GM18517 (cell line): Measurements from ENCODE around the gene IGSF11.
"Not testable (repeated sequence)": the region's sequence is repeated elsewhere in the genome, so short reads cannot be mapped to it uniquely, and the experiment has no call there.

Experiments used
- ATAC-seq: cut with Tn5 transposase; IDR thresholded peaks from one replicate; pipeline ENCODE4 v1.9.1; 2021; ENCODE audit warnings: mild to moderate bottlenecking, moderate library complexity; ENCODE audit not compliant: unreplicated experiment

Gene IGSF11

GRCh38 chr3:119034256-119035013 is at the start of gene IGSF11:
TSS of gene IGSF11 (minus strand) at chr3:119034846. CDS start at chr3:119034582, 264 bp downstream.
- peak; percentile 92 for ATAC-seq

GRCh38 chr3:119080364-119080763 is 45.7 kb upstream of the IGSF11 start:
- ATAC-seq = no peak

GRCh38 chr3:119073258-119074001 is 38.8 kb upstream of the IGSF11 start:
- ATAC-seq = no peak

- ATAC-seq = not testable (repeated sequence)
Observed at GRCh38 chr3:119072451-119072850, 37.8 kb upstream of the IGSF11 start.

- no peak for ATAC-seq
Observed at GRCh38 chr3:119069725-119070124, 35.1 kb upstream of the IGSF11 start.

GRCh38 chr3:119063471-119063870 is 28.8 kb upstream of the IGSF11 start:
- no peak for ATAC-seq

- no peak for ATAC-seq
Observed at GRCh38 chr3:119062892-119063291, 28.2 kb upstream of the IGSF11 start.

GRCh38 chr3:119044593-119044992 is 9.9 kb upstream of the IGSF11 start:
- no peak for ATAC-seq

GRCh38 chr3:119042162-119042561 is 7.5 kb upstream of the IGSF11 start:
- ATAC-seq = no peak

GRCh38 chr3:119035014-119035346 is 334 bp upstream of the IGSF11 start:
- ATAC-seq = peak; percentile 37

- ATAC-seq = no peak
Observed at GRCh38 chr3:119033393-119034255, 1.0 kb downstream of the IGSF11 start.

- no peak for ATAC-seq
Observed at GRCh38 chr3:119025171-119025795, 9.4 kb downstream of the IGSF11 start.

- ATAC-seq = no peak
Observed at GRCh38 chr3:119019767-119020518, 14.7 kb downstream of the IGSF11 start.

GRCh38 chr3:119018690-119019463 is 15.8 kb downstream of the IGSF11 start:
- ATAC-seq = no peak

GRCh38 chr3:119015942-119016341 is 18.7 kb downstream of the IGSF11 start:
- no peak for ATAC-seq

GRCh38 chr3:119013951-119014350 is 20.7 kb downstream of the IGSF11 start:
- ATAC-seq = no peak

GRCh38 chr3:119011528-119011927 is 23.1 kb downstream of the IGSF11 start:
- ATAC-seq = no peak

- no peak for ATAC-seq
Observed at GRCh38 chr3:118997190-118997589, 37.5 kb downstream of the IGSF11 start.

- no peak for ATAC-seq
Observed at GRCh38 chr3:118991775-118992174, 42.9 kb downstream of the IGSF11 start.
